ENCODE data around the gene GRM4. TPM values are rescaled to one million over a fixed set of nuclear protein-coding genes. Genes with fewer than 3 reads are reported as not detected.
A peak's percentile ranks its signal among the peaks of the same experiment; 100 is the strongest.

The GRM4 gene
- total RNA-seq, 2 donors from 2014 or later = 0.07 TPM; not detected in 1

- H3K4me3 ChIP-seq = no peak overlapping the region
- intact Hi-C loops (cut with DNase I) = loop anchor here (10.0 kb wide), 1 partner anchor 191 kb away; no protein-coding TSS in a partner anchor
- H3K27me3 ChIP-seq = peaks cover 12% of the 10 kb centered on the region
- no peak overlapping the region for H3K9ac ChIP-seq (ENCODE audit: low read depth in 2 of 2, low read length in 2 of 2)
- TF ChIP-seq CTCF (IDR thresholded peaks at IDR 0.05) = no peak
- no peaks in the 10 kb centered on the region for H3K9me3 ChIP-seq
- H3K27ac ChIP-seq = no peak overlapping the region
- no peak for DNase-seq
- H3K36me3 ChIP-seq = no peaks in the 10 kb centered on the region
- no peaks in the 10 kb centered on the region for H3K4me1 ChIP-seq
Measured at GRCh38 chr6:34155471-34156300, 9.8 kb upstream of the GRM4 start.

- peaks cover 12% of the 10 kb centered on the region for H3K27me3 ChIP-seq
- H3K27ac ChIP-seq = no peak overlapping the region
- DNase-seq = peak; percentile 48
- peak; percentile 96 for TF ChIP-seq CTCF (IDR thresholded peaks at IDR 0.05)
- intact Hi-C loops (cut with DNase I) = loop anchor here (5.0 to 10.0 kb wide), 3 partner anchors 98 to 388 kb away; no protein-coding TSS in a partner anchor
- H3K36me3 ChIP-seq = no peaks in the 10 kb centered on the region
- H3K9ac ChIP-seq (ENCODE audit: low read depth in 2 of 2, low read length in 2 of 2) = no peak overlapping the region
- H3K4me3 ChIP-seq = no peak overlapping the region
- no peaks in the 10 kb centered on the region for H3K4me1 ChIP-seq
- H3K9me3 ChIP-seq = no peaks in the 10 kb centered on the region
Measured at GRCh38 chr6:34154668-34155447, 9.0 kb upstream of the GRM4 start.

GRCh38 chr6:34152806-34153520, 7.1 kb upstream of the GRM4 start:
- H3K4me1 ChIP-seq = no peaks in the 10 kb centered on the region
- H3K27ac ChIP-seq = no peak overlapping the region
- H3K9me3 ChIP-seq = no peaks in the 10 kb centered on the region
- TF ChIP-seq CTCF (IDR thresholded peaks at IDR 0.05) = no peak
- H3K36me3 ChIP-seq = no peaks in the 10 kb centered on the region
- no peak for DNase-seq
- H3K9ac ChIP-seq (ENCODE audit: low read depth in 2 of 2, low read length in 2 of 2) = no peak overlapping the region
- no peak overlapping the region for H3K4me3 ChIP-seq
- H3K27me3 ChIP-seq = peaks cover 12% of the 10 kb centered on the region
- intact Hi-C loops (cut with DNase I) = loop anchor here (5.0 to 10.0 kb wide), 3 partner anchors 96 to 386 kb away; no protein-coding TSS in a partner anchor

GRCh38 chr6:34152042-34152524, 6.2 kb upstream of the GRM4 start:
- Histone ChIP-seq H3K4me3 (no peak overlapping the region), H3K9me3 (no peaks in the 10 kb centered on the region), H3K27me3 (peaks cover 12% of the 10 kb centered on the region), H3K36me3 (no peaks in the 10 kb centered on the region), H3K9ac (ENCODE audit: low read depth in 2 of 2, low read length in 2 of 2) (no peak overlapping the region), H3K4me1 (no peaks in the 10 kb centered on the region), H3K27ac (no peak overlapping the region)
- intact Hi-C loops (cut with DNase I) = loop anchor here (5.0 to 10.0 kb wide), 3 partner anchors 95 to 385 kb away; no protein-coding TSS in a partner anchor
- TF ChIP-seq CTCF (IDR thresholded peaks at IDR 0.05) = no peak
- DNase-seq = no peak

Data from colonic mucosa (tissue), 4 donors.